HG03432 (cell line): Measurements from ENCODE around the gene VASH2.
"Not testable (repeated sequence)": the region's sequence is repeated elsewhere in the genome, so short reads cannot be mapped to it uniquely, and the experiment has no call there.

Experiments
- ATAC-seq: cut with Tn5 transposase; IDR thresholded peaks from one replicate; pipeline ENCODE4 v1.9.1; 2021; ENCODE audit warnings: mild to moderate bottlenecking, moderate library complexity; ENCODE audit not compliant: unreplicated experiment

The VASH2 gene

GRCh38 chr1:212954514-212954913 is 4.2 kb downstream of the VASH2 start:
- no peak for ATAC-seq

GRCh38 chr1:212955098-212955497 is 4.8 kb downstream of the VASH2 start:
- ATAC-seq, result no peak

GRCh38 chr1:212955961-212956620 is 5.8 kb downstream of the VASH2 start:
- no peak for ATAC-seq

GRCh38 chr1:212957546-212957945 is 7.2 kb downstream of the VASH2 start:
- no peak for ATAC-seq

GRCh38 chr1:212958175-212958574 is 7.8 kb downstream of the VASH2 start:
- peak; percentile 21 for ATAC-seq

- peak; percentile 78 for ATAC-seq
These were observed 9.2 kb downstream of the VASH2 start for GRCh38 chr1:212959266-212960220.

- no peak for ATAC-seq
These were observed 10.6 kb downstream of the VASH2 start for GRCh38 chr1:212960932-212961331.

- no peak for ATAC-seq
These were observed 12.2 kb downstream of the VASH2 start for GRCh38 chr1:212962509-212962908.

- no peak for ATAC-seq
These were observed 13.8 kb downstream of the VASH2 start for GRCh38 chr1:212964102-212964501.

GRCh38 chr1:212964993-212965392 is 14.7 kb downstream of the VASH2 start:
- not testable (repeated sequence) for ATAC-seq

GRCh38 chr1:212966616-212967015 is 16.3 kb downstream of the VASH2 start:
- ATAC-seq, result no peak

GRCh38 chr1:212967801-212968200 is 17.5 kb downstream of the VASH2 start:
- ATAC-seq, result peak; percentile 66

GRCh38 chr1:212968368-212968863 is 18.1 kb downstream of the VASH2 start:
- peak; percentile 62 for ATAC-seq

- ATAC-seq, result no peak
These were observed 19.7 kb downstream of the VASH2 start for GRCh38 chr1:212970085-212970484.

GRCh38 chr1:212971312-212971711 is 21.0 kb downstream of the VASH2 start:
- ATAC-seq, result no peak

GRCh38 chr1:212973426-212973825 is 23.1 kb downstream of the VASH2 start:
- no peak for ATAC-seq

- ATAC-seq, result no peak
These were observed 23.6 kb downstream of the VASH2 start for GRCh38 chr1:212973899-212974298.

- ATAC-seq, result no peak
These were observed 24.4 kb downstream of the VASH2 start for GRCh38 chr1:212974711-212975110.

- no peak for ATAC-seq
These were observed 25.0 kb downstream of the VASH2 start for GRCh38 chr1:212975111-212975918.

GRCh38 chr1:212976586-212976985 is 26.2 kb downstream of the VASH2 start:
- no peak for ATAC-seq
